KG1 (cell line): Measurements from ENCODE around the gene INMT.
"Not testable (repeated sequence)": the region's sequence is repeated elsewhere in the genome, so short reads cannot be mapped to it uniquely, and the experiment has no call there.

ENCODE experiments used
- DNase-seq: peaks from one replicate; lab custom pipeline; 2025; lab: John Stamatoyannopoulos, UW

The INMT gene

DNA sequence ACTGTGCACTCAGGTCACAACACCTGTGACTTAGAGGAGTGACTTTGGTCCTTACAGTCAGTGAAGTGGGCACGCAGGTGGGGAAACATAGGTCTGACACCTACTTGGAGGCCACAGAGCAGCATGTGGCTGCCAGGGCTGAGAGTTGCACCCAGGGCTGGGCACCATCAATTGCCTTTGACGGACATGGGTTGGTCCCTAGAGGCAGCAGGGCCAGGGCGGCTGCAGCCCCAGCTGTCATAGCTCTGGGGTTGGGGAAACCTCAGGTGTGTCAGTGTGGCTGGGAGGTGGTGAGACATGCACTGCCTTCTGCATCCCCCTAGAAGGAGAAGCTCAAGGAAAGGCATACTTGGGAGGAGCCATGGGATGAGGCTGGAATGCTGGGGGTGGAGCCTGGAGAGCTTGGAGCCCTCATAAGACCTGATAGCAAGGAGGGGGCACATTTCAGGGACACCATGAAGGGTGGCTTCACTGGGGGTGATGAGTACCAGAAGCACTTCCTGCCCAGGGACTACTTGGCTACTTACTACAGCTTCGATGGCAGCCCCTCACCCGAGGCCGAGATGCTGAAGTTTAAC, at the start of gene INMT:
TSS of gene INMT (plus strand) at position 440 of the 578 bp plus-strand sequence. CDS start at position 456, 16 bp downstream.
- DNase-seq = no peak

- DNase-seq = no peak
Observed at GRCh38 chr7:30702200-30702599, 49.7 kb upstream of the INMT start.

- no peak for DNase-seq
Observed at GRCh38 chr7:30703756-30704155, 48.2 kb upstream of the INMT start.

GRCh38 chr7:30705008-30705407, 46.9 kb upstream of the INMT start:
- DNase-seq = no peak

DNA sequence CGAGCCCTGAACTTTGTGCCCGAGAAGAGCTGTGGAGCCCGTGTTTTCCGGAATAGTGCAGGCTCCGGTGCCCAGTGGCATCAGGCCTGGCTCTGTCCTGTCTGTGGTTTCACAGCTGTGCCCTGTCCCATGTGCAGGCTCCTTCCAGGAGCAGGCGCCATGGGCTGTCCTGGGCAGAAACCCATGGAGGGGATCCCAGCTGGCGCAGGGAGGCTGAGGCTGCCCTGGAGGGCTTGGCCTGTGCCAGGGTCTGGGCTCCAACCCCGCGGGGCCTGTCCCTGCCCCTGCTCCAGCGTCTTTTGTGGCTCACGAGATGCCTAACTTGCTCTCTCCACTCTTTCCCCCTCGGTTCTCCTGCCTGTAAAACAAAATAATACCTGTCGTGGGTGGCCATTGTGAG, 46.3 kb upstream of the INMT start:
- DNase-seq = no peak

DNA sequence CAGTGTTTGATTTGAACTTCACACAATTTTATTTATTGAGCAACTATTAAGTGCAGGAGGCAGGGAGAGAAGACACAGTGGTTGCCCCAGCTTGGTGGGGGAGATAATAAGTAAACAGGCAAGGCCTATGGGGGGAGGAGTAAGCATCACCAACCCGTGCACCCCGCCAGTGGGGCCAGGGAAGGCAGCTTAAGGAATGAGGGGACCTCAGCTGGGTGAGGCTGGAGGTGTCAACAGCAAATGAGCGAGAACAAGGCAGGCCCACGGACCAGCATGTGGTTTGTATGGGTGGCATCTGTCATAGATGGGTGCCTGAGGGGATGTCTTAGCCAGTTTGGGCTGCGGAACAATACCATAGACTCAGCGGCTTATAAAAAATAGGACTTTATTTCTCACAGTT, 45.6 kb upstream of the INMT start:
- DNase-seq = no peak

GRCh38 chr7:30706908-30707307, 45.0 kb upstream of the INMT start:
- no peak for DNase-seq

- DNase-seq = no peak
Observed at GRCh38 chr7:30707391-30708357, 44.3 kb upstream of the INMT start.

DNA sequence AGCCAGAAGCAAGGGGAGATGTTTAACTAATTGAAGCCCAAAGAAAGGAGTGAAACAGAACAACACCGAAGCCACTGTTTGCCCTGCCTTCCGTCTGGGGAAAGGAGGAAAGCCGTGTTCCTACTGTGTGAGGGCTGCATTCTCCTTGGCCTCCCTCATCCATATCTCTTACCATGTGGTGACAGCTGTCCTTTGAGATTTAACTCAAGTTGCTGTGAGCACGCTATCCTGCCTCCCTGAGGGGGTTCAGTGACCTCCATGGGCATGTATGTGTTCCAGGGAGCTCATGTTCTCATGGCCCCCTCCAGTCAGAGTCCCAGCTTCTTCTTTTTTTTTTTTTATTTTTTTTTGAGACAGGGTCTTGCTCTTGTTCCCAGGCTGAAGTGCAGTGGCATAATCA, 43.5 kb upstream of the INMT start:
- DNase-seq = no peak

GRCh38 chr7:30708983-30709382, 43.0 kb upstream of the INMT start:
- DNase-seq = no peak

- DNase-seq = no peak
Observed at GRCh38 chr7:30709549-30709948, 42.4 kb upstream of the INMT start.

DNA sequence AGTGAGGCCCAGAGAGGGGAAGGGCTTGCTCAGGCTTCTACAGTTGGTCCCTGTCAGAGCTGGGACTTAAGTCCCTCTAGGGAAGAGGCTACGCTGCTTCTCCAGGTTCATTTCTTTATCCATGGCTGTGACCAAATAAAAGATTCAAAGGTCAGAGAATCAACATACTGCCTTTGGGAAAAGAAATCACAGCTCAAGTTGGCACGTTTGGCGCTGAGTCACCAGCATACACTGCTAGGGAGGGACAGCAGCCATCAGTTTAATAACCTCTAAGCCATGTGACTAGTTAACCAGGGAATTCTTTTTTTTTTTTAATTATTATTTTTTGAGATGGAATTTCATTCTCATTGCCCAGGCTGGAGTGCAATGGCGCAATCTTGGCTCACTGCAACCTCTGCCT, 41.3 kb upstream of the INMT start:
- no peak for DNase-seq

- no peak for DNase-seq
Observed at GRCh38 chr7:30713392-30713791, 38.5 kb upstream of the INMT start.

GRCh38 chr7:30714129-30714528, 37.8 kb upstream of the INMT start:
- no peak for DNase-seq

DNA sequence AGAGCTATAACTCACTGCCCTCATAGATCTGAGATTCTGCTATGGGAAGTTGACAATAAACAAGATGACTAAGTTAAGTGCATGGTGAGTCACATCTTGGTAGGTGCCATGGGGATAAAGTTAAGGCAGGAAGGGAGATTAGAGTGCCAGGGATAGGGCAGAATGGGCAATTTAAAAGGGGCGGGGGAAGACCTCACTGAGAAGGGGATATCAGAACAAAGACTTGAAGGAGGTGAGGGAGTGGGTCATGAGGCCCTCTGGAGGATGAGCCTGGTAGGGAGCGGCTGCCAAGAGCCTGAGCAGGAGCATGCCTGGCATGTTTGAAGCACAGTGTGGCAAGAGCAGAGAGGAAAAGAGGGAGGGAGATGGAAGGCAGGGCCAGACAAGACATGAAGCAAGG, 34.8 kb upstream of the INMT start:
- DNase-seq = no peak

DNA sequence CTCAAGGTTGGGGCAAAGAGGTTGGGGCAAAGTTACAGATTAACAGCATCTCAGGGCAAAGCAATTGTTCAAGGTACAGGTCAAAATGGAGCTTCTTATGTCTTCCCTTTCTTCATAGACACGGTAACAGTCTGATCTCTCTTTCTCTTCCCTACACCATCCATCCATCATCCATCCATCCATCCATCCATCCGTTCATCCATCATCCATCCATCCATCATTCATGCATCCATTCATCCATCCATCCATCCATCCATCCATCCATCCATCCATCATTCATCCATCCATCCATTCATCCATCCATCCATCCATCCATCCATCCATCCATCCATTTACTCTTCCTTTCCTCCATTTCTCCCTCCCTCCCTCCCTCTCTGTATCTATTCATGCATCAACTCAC, 32.5 kb upstream of the INMT start:
- not testable (repeated sequence) for DNase-seq

- no peak for DNase-seq
Observed at GRCh38 chr7:30721211-30721610, 30.7 kb upstream of the INMT start.

- DNase-seq = no peak
Observed at GRCh38 chr7:30722187-30722586, 29.7 kb upstream of the INMT start.

- DNase-seq = no peak
Observed at GRCh38 chr7:30722671-30723070, 29.3 kb upstream of the INMT start.

- DNase-seq = no peak
Observed at GRCh38 chr7:30723776-30724175, 28.2 kb upstream of the INMT start.

DNA sequence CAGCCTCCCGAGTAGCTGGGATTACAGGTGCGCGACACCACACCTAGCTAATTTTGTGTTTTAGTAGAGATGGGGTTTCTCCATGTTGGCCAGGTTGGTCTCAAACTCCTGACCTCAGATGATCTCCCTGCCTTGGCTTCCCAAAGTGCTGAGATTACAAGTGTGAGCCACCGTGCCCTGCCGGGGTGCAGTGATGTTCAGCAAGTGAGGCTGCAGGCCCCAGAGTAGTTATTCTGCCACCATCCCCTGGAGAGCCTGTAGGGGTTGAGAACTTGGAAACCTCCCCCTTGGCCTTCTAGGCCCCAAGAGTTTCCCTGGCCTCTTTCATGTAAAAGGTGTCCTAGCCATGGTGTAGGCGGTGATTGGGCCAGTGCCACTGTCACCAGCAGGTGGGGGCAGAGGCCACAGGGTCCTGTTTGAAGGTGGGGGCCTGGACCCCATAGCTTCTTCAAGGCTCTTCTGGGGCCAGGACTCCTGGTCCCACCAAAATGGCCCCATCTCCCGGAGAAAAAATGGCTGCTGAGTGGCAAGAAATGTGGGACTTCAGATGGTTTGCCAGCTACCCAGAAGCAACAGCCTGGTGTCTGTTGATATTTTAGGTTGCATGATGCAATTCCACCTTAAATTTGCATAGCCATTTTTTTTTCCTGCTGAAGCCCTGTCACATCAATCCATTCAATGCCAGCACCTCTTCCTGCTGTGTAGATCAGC, 25.5 kb upstream of the INMT start:
- no peak for DNase-seq

DNA sequence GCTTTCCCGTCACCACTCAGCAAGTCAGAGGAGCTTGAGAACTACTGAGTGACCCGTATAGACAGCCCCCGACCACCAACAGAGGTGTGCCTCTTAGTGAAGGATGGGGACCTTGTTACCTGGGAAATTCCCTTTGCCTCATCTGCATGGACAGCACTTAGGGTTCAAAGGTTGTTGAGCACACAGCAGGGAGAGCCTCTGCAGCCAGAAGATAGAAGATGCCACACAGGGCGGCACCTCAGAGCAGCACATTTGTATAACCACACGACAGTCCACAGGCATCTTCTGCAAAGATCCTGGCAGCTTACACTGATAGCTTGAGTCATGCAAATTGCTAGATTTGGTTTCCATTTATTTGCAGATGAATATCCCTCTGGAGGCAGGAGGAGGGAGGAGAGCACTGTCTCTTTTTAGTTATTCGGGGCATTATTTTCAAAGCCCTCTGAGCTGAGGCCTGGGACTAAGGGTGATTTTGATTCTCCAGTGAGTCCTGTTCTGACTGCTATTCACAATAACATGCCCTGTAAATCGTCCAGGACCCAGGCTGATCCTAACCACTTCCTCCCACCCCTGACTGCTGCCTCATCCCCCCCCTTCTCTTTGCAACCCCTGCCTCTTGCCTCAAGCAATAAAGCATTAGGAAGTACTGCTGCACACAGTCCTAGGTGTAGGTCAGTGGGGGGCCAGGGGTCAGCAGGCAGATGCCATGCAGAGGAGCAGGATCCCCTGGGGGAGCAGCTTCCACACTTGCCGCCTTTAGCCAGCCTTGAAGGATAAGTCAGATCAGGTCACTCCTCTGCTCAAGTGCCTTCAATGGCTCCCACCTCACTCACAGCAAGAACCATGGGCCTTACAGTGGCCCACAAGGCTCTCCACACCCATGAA, 24.6 kb upstream of the INMT start:
- DNase-seq = peak; percentile 54
